D721Med (cell line): ENCODE data around the gene MTTP.

Source experiments
- DNase-seq: peaks from one replicate; pipeline ENCODE4 v3.0.0; 2011; ENCODE audit warnings: low spot score; ENCODE audit not compliant: insufficient read length
- FAIRE-seq: peaks from 2 replicates; lab custom pipeline; 2011; peaks lifted over from hg19 to GRCh38; lab: Jason Lieb, UNC
- CTCF ChIP-seq: IDR thresholded peaks from 2 replicates; pipeline ENCODE4 v1.5.1; 2012; ENCODE audit warnings: mild to moderate bottlenecking, control low read depth; ENCODE audit not compliant: insufficient read depth; ENCODE audit errors: missing control alignments

Gene MTTP

GRCh38 chr4:99653916-99654315 is 79.3 kb downstream of the MTTP start:
- DNase-seq = no peak
- no peak for TF ChIP-seq CTCF
- FAIRE-seq = no peak

GRCh38 chr4:99654361-99654761 is 79.7 kb downstream of the MTTP start:
- no peak for TF ChIP-seq CTCF
- FAIRE-seq = no peak
- no peak for DNase-seq

GRCh38 chr4:99655308-99656081 is 80.9 kb downstream of the MTTP start:
- DNase-seq = no peak
- TF ChIP-seq CTCF = no peak
- FAIRE-seq = no peak

- no peak for DNase-seq
- FAIRE-seq = no peak
- TF ChIP-seq CTCF = no peak
These were observed 83.2 kb downstream of the MTTP start, which contains the start of gene C4orf54 for GRCh38 chr4:99657798-99658197. TSS of gene C4orf54 (minus strand) at chr4:99657828. CDS start at chr4:99654648, 3,180 bp downstream.

- TF ChIP-seq CTCF = no peak
- FAIRE-seq (no peak), DNase-seq (no peak)
These were observed 84.0 kb downstream of the MTTP start for GRCh38 chr4:99658666-99659065.

GRCh38 chr4:99661907-99662306 is 87.3 kb downstream of the MTTP start:
- no peak for TF ChIP-seq CTCF
- FAIRE-seq = no peak
- DNase-seq = no peak

- TF ChIP-seq CTCF = no peak
- no peak for FAIRE-seq
- no peak for DNase-seq
These were observed 90.1 kb downstream of the MTTP start for GRCh38 chr4:99664716-99665115.
